C4-2B (cell line): ENCODE results near the gene MARCKS.

ENCODE experiments used
- CTCF ChIP-seq: fragments of 450-650 bp; conservative IDR thresholded peaks from 2 replicates; pipeline ENCODE4 v1.5.1; 2017; ENCODE audit warnings: mild to moderate bottlenecking
- ZFX ChIP-seq: fragments of 450-650 bp; IDR thresholded peaks from 2 replicates; pipeline ENCODE4 v1.6.1; 2017

GRCh38 chr6:113856375-113856624, 845 bp upstream of the MARCKS start:
- TF ChIP-seq CTCF (no peak), ZFX (no peak)
